H9 (cell line): ENCODE results near the gene MIPOL1. TPM values are rescaled to one million over a fixed set of nuclear protein-coding genes. Genes with fewer than 3 reads are reported as not detected.

ENCODE experiments used
- DNase-seq: peaks from one replicate; pipeline ENCODE4 v3.0.0-alpha.2; 2017
- H2AFZ ChIP-seq: one replicate; pipeline ENCODE4 v1.6.1; 2013; ENCODE audit warnings: mild to moderate bottlenecking, low read length, control low read depth, moderate library complexity
- H2AK5ac ChIP-seq: 2 replicates; pipeline ENCODE4 v1.6.1; 2013; ENCODE audit warnings: low read length, control low read depth, mixed read lengths; ENCODE audit not compliant: insufficient read length
- H2BK120ac ChIP-seq: one replicate; pipeline ENCODE4 v1.6.1; 2013; ENCODE audit warnings: low read depth, mild to moderate bottlenecking, low read length, control low read depth, inconsistent platforms; ENCODE audit not compliant: poor library complexity, severe bottlenecking
- H2BK12ac ChIP-seq: 2 replicates; pipeline ENCODE4 v1.6.1; 2013; ENCODE audit warnings: low read length, control low read depth, mixed read lengths, low read depth; ENCODE audit not compliant: insufficient read length
- H2BK15ac ChIP-seq: 2 replicates; pipeline ENCODE4 v1.6.1; 2013; ENCODE audit warnings: low read depth, low read length, control low read depth
- H2BK20ac ChIP-seq: one replicate; pipeline ENCODE4 v1.6.1; 2013; ENCODE audit warnings: low read depth, mild to moderate bottlenecking, low read length, control low read depth, inconsistent platforms; ENCODE audit not compliant: poor library complexity, severe bottlenecking
- H2BK5ac ChIP-seq: 2 replicates; pipeline ENCODE4 v1.6.1; 2013; ENCODE audit warnings: low read length, control low read depth, mixed read lengths; ENCODE audit not compliant: insufficient read length
- H3K14ac ChIP-seq: 2 replicates; pipeline ENCODE4 v1.6.1; 2013; ENCODE audit warnings: low read length, control low read depth; ENCODE audit not compliant: insufficient read depth
- H3K18ac ChIP-seq: 2 replicates; pipeline ENCODE4 v1.6.1; 2013; ENCODE audit warnings: low read depth, mild to moderate bottlenecking, mixed read lengths, low read length, control low read depth; ENCODE audit not compliant: insufficient read length
- H3K23ac ChIP-seq: 2 replicates; pipeline ENCODE4 v1.6.1; 2013; ENCODE audit warnings: low read length, control low read depth, mixed read lengths, low read depth; ENCODE audit not compliant: insufficient read length
- H3K23me2 ChIP-seq: 2 replicates; pipeline ENCODE4 v1.6.1; 2013; ENCODE audit warnings: low read depth, mild to moderate bottlenecking, mixed read lengths, low read length, control low read depth; ENCODE audit not compliant: insufficient read length, poor library complexity, severe bottlenecking
- H3K27ac ChIP-seq: 2 replicates; pipeline ENCODE4 v1.5.1; 2013; ENCODE audit warnings: low read length, control low read depth, mixed read lengths, low read depth; ENCODE audit not compliant: insufficient read length
- H3K27me3 ChIP-seq: 2 replicates; pipeline ENCODE4 v1.6.1; 2013; ENCODE audit warnings: low read length, control low read depth, inconsistent platforms; ENCODE audit not compliant: insufficient read depth
- H3K4ac ChIP-seq: 2 replicates; pipeline ENCODE4 v1.6.1; 2013; ENCODE audit warnings: low read depth, mild to moderate bottlenecking, control low read depth, inconsistent platforms, low read length, moderate library complexity
- H3K4me1 ChIP-seq: 2 replicates; pipeline ENCODE4 v1.6.1; 2013; ENCODE audit warnings: low read length, control low read depth, inconsistent platforms; ENCODE audit not compliant: insufficient read depth
- H3K4me2 ChIP-seq: 2 replicates; pipeline ENCODE4 v1.6.1; 2013; ENCODE audit warnings: low read length, control low read depth, mixed read lengths; ENCODE audit not compliant: insufficient read length, insufficient read depth
- H3K56ac ChIP-seq: 2 replicates; pipeline ENCODE4 v1.6.1; 2013; ENCODE audit warnings: low read depth, mild to moderate bottlenecking, mixed read lengths, low read length, control low read depth; ENCODE audit not compliant: insufficient read length
- H3K79me1 ChIP-seq: 2 replicates; pipeline ENCODE4 v1.6.1; 2013; ENCODE audit warnings: low read depth, mild to moderate bottlenecking, moderate library complexity, low read length, control low read depth, inconsistent platforms; ENCODE audit not compliant: insufficient read depth, poor library complexity, severe bottlenecking
- H3K79me2 ChIP-seq: 2 replicates; pipeline ENCODE4 v1.6.1; 2013; ENCODE audit warnings: low read length, control low read depth, inconsistent platforms; ENCODE audit not compliant: insufficient read depth
- H3K9ac ChIP-seq: 2 replicates; pipeline ENCODE4 v1.6.1; 2013; ENCODE audit warnings: low read length, control low read depth, mixed read lengths; ENCODE audit not compliant: insufficient read length; ENCODE audit errors: extremely low read depth
- H3K9me3 ChIP-seq: one replicate; pipeline ENCODE4 v1.6.1; 2013; ENCODE audit warnings: low read depth, low read length, inconsistent platforms; ENCODE audit not compliant: control insufficient read depth
- H3T11ph ChIP-seq: one replicate; pipeline ENCODE4 v1.6.1; 2013; ENCODE audit warnings: mild to moderate bottlenecking, low read length, control low read depth, inconsistent platforms
- H4K20me1 ChIP-seq: one replicate; pipeline ENCODE4 v1.6.1; 2013; ENCODE audit not compliant: control insufficient read depth, insufficient read length, insufficient read depth
- H4K5ac ChIP-seq: 2 replicates; pipeline ENCODE4 v1.6.1; 2013; ENCODE audit warnings: low read depth, mild to moderate bottlenecking, mixed read lengths, low read length, control low read depth; ENCODE audit not compliant: insufficient read length
- H4K8ac ChIP-seq: replicated peaks from 2 replicates; pipeline ENCODE4 v1.6.1; 2013; ENCODE audit warnings: low read length, control low read depth, mixed read lengths, low read depth; ENCODE audit not compliant: insufficient read length
- H4K91ac ChIP-seq: 2 replicates; pipeline ENCODE4 v1.6.1; 2013; ENCODE audit warnings: low read depth, mild to moderate bottlenecking, moderate library complexity, mixed read lengths, low read length, control low read depth; ENCODE audit not compliant: insufficient read length
- H3K27ac Mint-ChIP-seq, 3 experiments: 2 replicates in 2 of 3; 3 replicates in 1 of 3; pipeline ENCODE4 v1.8.0; 2020 to 2021; ENCODE audit warnings: mixed read lengths in 3 of 3, mild to moderate bottlenecking in 1 of 3, moderate library complexity in 1 of 3
- H3K27me3 Mint-ChIP-seq: 2 replicates; pipeline ENCODE4 v1.8.0; 2021; ENCODE audit warnings: low read depth, mild to moderate bottlenecking, moderate library complexity, mixed read lengths
- H3K36me3 Mint-ChIP-seq, 3 experiments: 2 replicates in 2 of 3; 3 replicates in 1 of 3; pipeline ENCODE4 v1.8.0; 2020 to 2021; ENCODE audit warnings: low read depth in 3 of 3, mixed read lengths in 3 of 3; ENCODE audit not compliant: insufficient read depth in 1 of 3
- H3K4me1 Mint-ChIP-seq, 2 experiments: 2 replicates each; pipeline ENCODE4 v1.8.0; 2020; ENCODE audit warnings: mixed read lengths in 2 of 2
- H3K4me3 Mint-ChIP-seq, 2 experiments: 2 replicates in 1 of 2; 3 replicates in 1 of 2; pipeline ENCODE4 v1.8.0; 2020 to 2021; ENCODE audit warnings: mild to moderate bottlenecking in 2 of 2, mixed read lengths in 2 of 2, moderate library complexity in 1 of 2
- H3K9me3 Mint-ChIP-seq, 2 experiments: 2 replicates in 1 of 2; 3 replicates in 1 of 2; pipeline ENCODE4 v1.8.0; 2020; ENCODE audit warnings: mild to moderate bottlenecking in 2 of 2, mixed read lengths in 2 of 2, moderate library complexity in 1 of 2
- WGBS: extraction: QIAGEN DNeasy Blood & Tissue Kit; methylation state at CpG from one replicate; pipeline ENCODE4 v1.1.7; 2013; ENCODE audit warnings: missing lambda C conversion rate, low lambda C conversion rate, mixed read lengths; ENCODE audit not compliant: insufficient read length; ENCODE audit errors: extremely low coverage; 5-methylcytosine and 5-hydroxymethylcytosine counted together
- total RNA-seq: library from RNA; stranded (reverse); gene quantifications from 2 replicates; pipeline ENCODE4 v1.2.1, GENCODE V29; 2021
- TF ChIP-seq, protein P1 (sequence below): fragments of 200-600 bp; sonication (generic); conservative IDR thresholded peaks from 3 replicates; pipeline ENCODE4 v1.8.0; 2021; ENCODE audit warnings: antibody characterized with exemption, mild to moderate bottlenecking

The MIPOL1 gene
- total RNA-seq, 1 experiment from 2014 or later: 15.6 TPM

DNA sequence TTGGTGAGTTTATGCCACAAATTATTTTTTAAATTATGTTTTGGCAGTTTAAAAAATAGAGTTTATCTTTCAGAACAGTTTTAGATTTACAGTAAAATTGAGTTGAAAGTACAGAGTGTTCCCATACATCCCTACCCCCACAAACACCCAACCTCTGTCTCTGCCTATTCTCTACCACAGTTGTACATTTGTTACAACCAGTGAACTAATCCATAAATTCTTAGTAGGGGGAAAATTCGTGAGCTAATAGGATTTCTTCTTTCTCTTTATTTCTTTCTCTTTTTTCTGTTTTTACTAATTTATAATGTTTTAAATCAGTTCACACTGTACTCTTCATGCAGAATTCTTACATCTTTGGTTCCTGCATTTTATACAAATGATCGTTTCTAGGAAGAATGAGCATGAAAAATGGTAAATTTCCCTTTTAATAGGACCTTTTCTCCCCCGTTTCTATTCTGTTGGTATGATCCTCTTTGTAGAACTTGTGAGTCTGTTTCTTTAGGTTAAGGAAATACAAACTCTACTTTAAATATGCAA, 56.7 kb downstream of the MIPOL1 start:
- no peaks in the 10 kb centered on the region for H3K27me3 Mint-ChIP-seq
- no peak overlapping the region for H3K4me3 Mint-ChIP-seq
- Histone ChIP-seq H3K4me2 (no peak overlapping the region), H3K4me1 (peaks cover 2% of the 10 kb centered on the region; the same call in 1 of the 2 replicates), H2AFZ (no peak overlapping the region), H4K91ac (no peak overlapping the region), H2BK5ac (no peak overlapping the region), H3K14ac (no peak overlapping the region), H3K27ac (no peak overlapping the region), H3K4ac (no peak overlapping the region), H2BK15ac (no peak overlapping the region), H3K27me3 (no peaks in the 10 kb centered on the region), H2BK12ac (no peak overlapping the region), H4K20me1 (no peaks in the 10 kb centered on the region), H3K9ac (no peak overlapping the region), H2BK20ac (no peak overlapping the region), H3K9me3 (no peaks in the 10 kb centered on the region), H3T11ph (no peak overlapping the region), H3K79me1 (no peaks in the 10 kb centered on the region), H3K23ac (no peak overlapping the region), H2AK5ac (no peak overlapping the region), H3K56ac (no peak overlapping the region), H3K79me2 (no peaks in the 10 kb centered on the region), H4K5ac (no peak overlapping the region), H3K23me2 (no peaks in the 10 kb centered on the region), H3K18ac (no peak overlapping the region), H2BK120ac (no peak overlapping the region), H4K8ac (no peak overlapping the region)
- no peaks in the 10 kb centered on the region for H3K36me3 Mint-ChIP-seq
- no peak for DNase-seq
- no CpG with 5 or more reads among the region's 3 CpGs for WGBS
- H3K4me1 Mint-ChIP-seq: peaks cover 7 to 18% of the 10 kb centered on the region in 2 experiments; a peak in 3 of 4 replicates
- 0 out of 7 replicates have a peak overlapping the region, but pooled peaks of 1 of the 3 experiments have one; percentile 58 for H3K27ac Mint-ChIP-seq
- TF ChIP-seq, protein P1, sequence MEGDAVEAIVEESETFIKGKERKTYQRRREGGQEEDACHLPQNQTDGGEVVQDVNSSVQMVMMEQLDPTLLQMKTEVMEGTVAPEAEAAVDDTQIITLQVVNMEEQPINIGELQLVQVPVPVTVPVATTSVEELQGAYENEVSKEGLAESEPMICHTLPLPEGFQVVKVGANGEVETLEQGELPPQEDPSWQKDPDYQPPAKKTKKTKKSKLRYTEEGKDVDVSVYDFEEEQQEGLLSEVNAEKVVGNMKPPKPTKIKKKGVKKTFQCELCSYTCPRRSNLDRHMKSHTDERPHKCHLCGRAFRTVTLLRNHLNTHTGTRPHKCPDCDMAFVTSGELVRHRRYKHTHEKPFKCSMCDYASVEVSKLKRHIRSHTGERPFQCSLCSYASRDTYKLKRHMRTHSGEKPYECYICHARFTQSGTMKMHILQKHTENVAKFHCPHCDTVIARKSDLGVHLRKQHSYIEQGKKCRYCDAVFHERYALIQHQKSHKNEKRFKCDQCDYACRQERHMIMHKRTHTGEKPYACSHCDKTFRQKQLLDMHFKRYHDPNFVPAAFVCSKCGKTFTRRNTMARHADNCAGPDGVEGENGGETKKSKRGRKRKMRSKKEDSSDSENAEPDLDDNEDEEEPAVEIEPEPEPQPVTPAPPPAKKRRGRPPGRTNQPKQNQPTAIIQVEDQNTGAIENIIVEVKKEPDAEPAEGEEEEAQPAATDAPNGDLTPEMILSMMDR: no peak
- no peaks in the 10 kb centered on the region for H3K9me3 Mint-ChIP-seq
